Activated CD4-positive, alpha-beta T cell treated with anti-CD3 and anti-CD28 coated beads for 36 hours (primary cell): ENCODE data around the gene TPPP3. TPM values are rescaled to one million over a fixed set of nuclear protein-coding genes. Genes with fewer than 3 reads are reported as not detected.
A peak's percentile ranks its signal among the peaks of the same experiment; 100 is the strongest.

Experiments used
- ATAC-seq: fragments of 200-7000 bp; cut with Tn5 transposase; one replicate; pipeline ENCODE4 v1.10.0; 2021; ENCODE audit warnings: mild to moderate bottlenecking, moderate library complexity
- CTCF ChIA-PET: fragments of 350-600 bp; sonication (Branson Sonifier 250); formaldehyde crosslinking; loops from one replicate; lab custom pipeline; 2021; ENCODE audit warnings: antibody characterized with exemption; lab: Charles Lee
- POLR2A ChIA-PET: fragments of 350-600 bp; sonication (Branson Sonifier 250); formaldehyde crosslinking; loops from one replicate; lab custom pipeline; 2021; ENCODE audit warnings: antibody characterized with exemption, inconsistent platforms; lab: Charles Lee
- DNase-seq: peaks from one replicate; pipeline ENCODE4 v3.0.0-alpha.2; 2020
- H3K27ac Mint-ChIP-seq: one replicate; pipeline ENCODE4 v1.8.0; 2021; ENCODE audit warnings: mixed read lengths
- H3K27me3 Mint-ChIP-seq: one replicate; pipeline ENCODE4 v1.8.0; 2021; ENCODE audit warnings: mixed read lengths
- H3K36me3 Mint-ChIP-seq: one replicate; pipeline ENCODE4 v1.8.0; 2021; ENCODE audit warnings: low read depth, mixed read lengths
- H3K4me1 Mint-ChIP-seq: one replicate; pipeline ENCODE4 v1.8.0; 2021; ENCODE audit warnings: mixed read lengths
- H3K4me3 Mint-ChIP-seq: one replicate; pipeline ENCODE4 v1.8.0; 2021; ENCODE audit warnings: mild to moderate bottlenecking, moderate library complexity, mixed read lengths
- H3K9me3 Mint-ChIP-seq: one replicate; pipeline ENCODE4 v1.8.0; 2021; ENCODE audit warnings: low read depth, mixed read lengths
- intact Hi-C, 2 experiments: fragments of 100-400 bp; cut with DNase I in 1 of 2; cut with micrococcal nuclease in 1 of 2; formaldehyde crosslinking; loops; one replicate each; pipeline versions ENCODE4 v1.14.2 to v1.15.1; 2022 to 2024; cut with DNase I, micrococcal nuclease
- total RNA-seq, 2 experiments: library from RNA; stranded (reverse); gene quantifications; one replicate each; pipeline ENCODE4 v1.2.3, GENCODE V29; 2021

TPPP3 gene
- total RNA-seq, 2 experiments from 2014 or later = not detected

DNA sequence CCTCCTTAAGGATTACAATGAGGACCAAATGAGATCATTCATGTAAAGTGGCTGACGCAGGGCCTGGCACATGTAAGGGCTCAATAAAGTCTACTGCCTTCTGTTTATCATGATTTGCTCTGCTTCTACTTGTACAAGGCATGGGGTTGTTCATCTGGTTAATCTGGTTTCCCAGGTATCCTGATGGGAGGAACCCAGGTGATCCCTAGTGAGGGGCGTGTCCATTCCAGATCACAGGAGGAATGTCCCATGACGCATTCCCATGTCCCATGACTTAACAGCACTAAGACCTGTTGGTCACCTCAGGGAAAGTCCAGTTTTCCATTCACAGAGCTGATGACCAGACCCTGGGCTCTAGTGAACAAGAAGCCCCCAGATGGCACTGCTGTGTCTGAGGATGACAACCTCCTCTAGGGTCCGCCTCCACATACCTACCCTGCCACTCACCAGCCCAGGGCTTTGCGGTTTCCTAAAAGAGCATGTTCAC, 11.5 kb upstream of the TPPP3 start:
- ATAC-seq = no peak
- Mint-ChIP-seq H3K4me1 (no peaks in the 10 kb centered on the region), H3K27ac (no peak overlapping the region), H3K9me3 (no peaks in the 10 kb centered on the region), H3K4me3 (no peak overlapping the region), H3K36me3 (no peaks in the 10 kb centered on the region), H3K27me3 (peaks cover 13% of the 10 kb centered on the region)
- no peak for DNase-seq
- ChIA-PET POLR2A (no interaction called here), CTCF (interaction anchor here (1.0 to 1.6 kb wide), 2 partner anchors 23 to 157 kb away, joined by 3 to 4 read pairs; no protein-coding TSS in a partner anchor)
- intact Hi-C loops = no loop called here

DNA sequence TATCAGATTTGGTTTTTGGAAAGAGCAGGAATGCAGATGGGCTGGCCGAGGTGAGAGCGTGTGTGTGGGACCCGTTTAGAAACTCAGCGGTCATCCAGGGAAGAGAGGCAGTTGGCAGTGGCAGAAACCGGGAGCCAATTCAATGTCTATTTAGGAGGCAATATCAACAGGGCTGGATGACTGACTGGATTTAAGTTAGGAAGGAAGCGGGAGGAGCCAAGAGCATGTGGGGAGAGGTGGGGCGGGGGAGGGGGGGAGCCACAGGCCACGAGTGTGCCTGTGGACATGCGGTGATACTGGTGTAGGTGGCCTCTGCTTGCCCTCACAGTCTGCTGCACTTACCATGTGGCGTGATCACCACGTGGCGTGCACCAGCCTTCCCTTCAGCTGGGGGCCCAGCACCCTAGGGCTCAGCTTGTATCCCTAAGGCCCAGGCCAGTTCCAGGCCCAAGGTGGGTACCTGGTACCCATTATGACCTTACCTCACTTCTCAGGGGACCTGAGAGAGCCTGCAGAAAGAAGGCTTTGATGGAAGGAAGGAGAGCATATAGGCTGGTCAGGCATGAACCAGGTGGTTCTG, 10.8 kb upstream of the TPPP3 start:
- Mint-ChIP-seq H3K36me3 (no peaks in the 10 kb centered on the region), H3K4me1 (no peaks in the 10 kb centered on the region), H3K27me3 (peaks cover 13% of the 10 kb centered on the region), H3K9me3 (no peaks in the 10 kb centered on the region), H3K4me3 (no peak overlapping the region), H3K27ac (no peak overlapping the region)
- ATAC-seq (no peak), DNase-seq (no peak)
- ChIA-PET POLR2A (no interaction called here), CTCF (interaction anchor here (1.6 kb wide), 1 partner anchor 24 kb away, joined by 4 read pairs; no protein-coding TSS in a partner anchor)
- intact Hi-C loops = no loop called here

DNA sequence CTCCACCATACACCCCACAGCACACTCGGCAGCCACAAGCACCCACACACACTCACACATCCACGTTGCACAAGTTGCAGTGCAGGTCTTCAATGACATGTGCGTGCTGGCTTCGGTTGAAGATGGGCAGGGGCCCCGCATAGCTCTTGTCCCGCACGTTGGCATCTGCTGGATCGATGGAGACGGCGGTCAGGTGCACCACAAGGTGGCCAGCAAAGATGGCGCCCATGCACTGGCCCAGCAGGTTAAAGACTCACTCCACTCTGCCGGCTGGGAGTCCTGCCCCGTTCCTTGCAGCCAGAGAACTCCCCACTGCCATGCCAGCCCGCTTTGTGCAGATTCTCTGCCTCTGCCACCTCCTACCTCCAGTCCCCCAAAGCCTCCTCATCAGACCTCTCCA, 7.6 kb upstream of the TPPP3 start:
- no peak overlapping the region for H3K4me3 Mint-ChIP-seq
- no peaks in the 10 kb centered on the region for H3K4me1 Mint-ChIP-seq
- CTCF ChIA-PET = interaction anchor here (0.6 to 2.1 kb wide), 6 partner anchors 19 to 414 kb away, joined by 4 to 7 read pairs (median 4); no protein-coding TSS in a partner anchor
- no peaks in the 10 kb centered on the region for H3K9me3 Mint-ChIP-seq
- DNase-seq (no peak), ATAC-seq (no peak)
- no peaks in the 10 kb centered on the region for H3K36me3 Mint-ChIP-seq
- H3K27ac Mint-ChIP-seq = no peak overlapping the region
- intact Hi-C loops = no loop called here
- POLR2A ChIA-PET = no interaction called here
- peaks cover 13% of the 10 kb centered on the region for H3K27me3 Mint-ChIP-seq

DNA sequence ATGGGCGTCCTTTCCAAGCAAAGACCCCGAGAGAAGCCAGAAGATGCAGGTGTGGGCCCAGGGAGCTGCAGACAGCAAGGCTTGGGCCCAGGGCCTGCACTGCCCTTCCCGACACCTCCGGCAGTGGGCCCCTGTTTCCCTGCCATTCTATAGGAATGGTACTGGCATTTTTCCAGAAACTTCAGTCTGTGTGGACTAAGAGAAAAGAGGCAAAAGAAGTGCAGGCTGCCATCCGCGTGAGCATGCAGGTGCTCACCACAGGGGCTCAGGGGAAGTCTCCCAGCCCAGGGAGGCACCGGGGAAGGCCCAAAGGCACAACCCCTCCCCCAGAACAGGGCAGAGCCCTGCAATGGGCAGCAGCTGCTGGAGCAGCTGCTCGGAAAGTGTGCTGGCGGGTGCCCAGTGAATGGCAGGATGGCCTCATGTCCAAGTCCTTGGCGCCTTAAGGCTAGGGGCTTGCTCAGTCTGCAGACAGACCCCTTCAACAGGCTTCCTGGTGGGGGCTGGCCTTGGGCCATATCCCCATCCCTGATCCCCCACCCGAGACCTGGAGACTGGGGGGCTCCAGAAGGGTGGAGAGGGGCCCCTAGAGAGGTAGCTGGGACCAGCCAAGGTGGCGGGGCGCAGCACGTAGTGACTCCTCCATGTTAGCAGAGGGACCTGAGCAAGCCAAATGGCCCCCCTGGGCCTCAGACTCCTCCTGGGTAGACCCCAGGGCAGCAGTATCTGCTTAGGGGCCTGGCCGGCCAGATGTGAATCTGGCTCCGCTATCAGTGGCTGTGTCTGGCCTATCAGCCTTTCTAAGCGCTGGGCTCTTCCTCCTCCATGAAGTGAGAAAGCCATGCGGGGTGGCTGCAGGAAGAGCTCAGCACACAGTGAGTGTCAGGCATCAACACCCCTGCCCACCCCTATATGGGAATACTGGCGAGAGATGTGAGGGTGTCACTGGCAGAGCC, 6.7 kb upstream of the TPPP3 start:
- H3K4me3 Mint-ChIP-seq = no peak overlapping the region
- H3K4me1 Mint-ChIP-seq = no peaks in the 10 kb centered on the region
- peaks cover 20% of the 10 kb centered on the region for H3K27me3 Mint-ChIP-seq
- H3K9me3 Mint-ChIP-seq = no peaks in the 10 kb centered on the region
- CTCF ChIA-PET = interaction anchor here (0.5 to 2.1 kb wide), 32 partner anchors 9 to 1261 kb away, joined by 3 to 21 read pairs (median 4); partner anchors contain the start of gene FHOD1
- H3K27ac Mint-ChIP-seq = no peak overlapping the region
- ATAC-seq (no peak), DNase-seq (no peak)
- H3K36me3 Mint-ChIP-seq = no peaks in the 10 kb centered on the region
- POLR2A ChIA-PET = interaction anchor here (0.6 kb wide), 1 partner anchor 9 kb away, joined by 3 read pairs; no protein-coding TSS in a partner anchor
- intact Hi-C loops = loop anchor here (1.0 to 5.0 kb wide), 5 partner anchors 51 to 140 kb away; partner anchors contain the start of gene PLEKHG4 (in 2 of the 2)

DNA sequence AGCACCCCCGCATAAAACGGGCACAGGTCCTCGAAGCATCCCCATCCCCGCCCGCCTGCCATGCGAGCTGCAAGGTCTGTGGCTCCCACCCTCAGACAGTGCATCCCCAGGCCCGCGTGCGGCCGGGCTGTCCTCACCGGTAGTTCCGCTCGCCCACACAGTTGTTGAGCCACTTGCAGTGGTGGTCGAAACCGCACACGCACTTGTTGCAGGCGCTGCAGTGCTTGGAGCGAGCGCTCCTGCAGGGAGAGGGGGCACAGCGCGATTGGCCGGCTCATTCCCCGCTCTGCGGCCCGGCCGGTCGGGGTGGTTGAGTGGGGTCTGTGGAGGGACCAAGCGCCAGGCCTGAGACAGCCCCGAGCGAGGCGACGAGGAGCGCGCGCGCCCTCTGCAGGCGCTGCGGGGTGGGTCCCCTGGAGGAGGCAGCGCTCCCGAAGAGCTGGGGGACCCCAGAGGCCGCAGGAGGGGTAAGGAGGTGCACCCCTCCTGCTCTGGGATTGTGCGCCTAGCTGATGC, 6.0 kb upstream of the TPPP3 start:
- no peaks in the 10 kb centered on the region for H3K36me3 Mint-ChIP-seq
- ChIA-PET CTCF (interaction anchor here (0.5 to 2.1 kb wide), 35 partner anchors 8 to 1262 kb away, joined by 3 to 21 read pairs (median 3); partner anchors contain the start of gene FHOD1), POLR2A (interaction anchor here (0.6 kb wide), 1 partner anchor 10 kb away, joined by 3 read pairs; no protein-coding TSS in a partner anchor)
- intact Hi-C loops = loop anchor here (1.0 to 5.0 kb wide), 5 partner anchors 50 to 139 kb away; partner anchors contain the start of gene PLEKHG4 (in 2 of the 2)
- ATAC-seq = peak; percentile 91
- peak; percentile 78 for DNase-seq
- no peak overlapping the region for H3K4me3 Mint-ChIP-seq
- no peak overlapping the region for H3K27ac Mint-ChIP-seq
- H3K4me1 Mint-ChIP-seq = peaks cover under 1% of the 10 kb centered on the region
- H3K27me3 Mint-ChIP-seq = peaks cover 21% of the 10 kb centered on the region
- H3K9me3 Mint-ChIP-seq = no peaks in the 10 kb centered on the region

DNA sequence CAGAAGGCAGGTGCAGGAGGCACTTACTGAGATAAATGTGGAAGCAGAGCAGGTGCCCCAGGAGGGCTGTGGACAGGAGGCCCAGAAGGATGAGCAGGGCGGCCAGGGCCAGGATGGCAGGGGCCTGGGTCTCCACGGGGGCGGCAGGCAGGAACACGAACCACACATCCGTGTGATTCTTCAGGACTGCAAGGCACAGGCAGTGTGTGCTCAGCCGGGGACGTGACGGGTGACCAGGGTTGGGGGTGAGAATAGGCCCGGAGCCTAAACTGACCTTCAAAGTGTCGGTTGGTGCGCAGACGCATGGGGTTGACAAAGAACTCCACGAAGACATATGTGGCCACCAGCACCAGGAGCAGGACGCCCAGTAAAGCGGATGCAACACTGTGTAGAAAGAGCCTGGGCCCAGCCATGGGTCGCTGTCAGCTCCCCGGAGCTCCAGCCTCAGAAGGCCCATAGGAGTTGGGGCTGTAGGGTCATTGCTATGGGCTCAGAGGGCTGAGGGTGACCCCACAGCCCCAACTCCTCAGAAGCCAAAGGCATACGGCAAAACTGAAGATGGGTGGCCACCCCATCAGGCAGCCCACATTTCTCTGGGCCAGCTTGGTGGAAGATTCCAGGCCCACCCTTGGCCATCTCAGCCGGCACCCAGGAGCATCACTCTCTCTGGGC, 5.4 kb upstream of the TPPP3 start:
- DNase-seq (no peak), ATAC-seq (no peak)
- CTCF ChIA-PET = interaction anchor here (0.5 to 1.5 kb wide), 14 partner anchors 14 to 470 kb away, joined by 3 to 21 read pairs (median 4); partner anchors contain the start of gene FHOD1
- no peak overlapping the region for H3K27ac Mint-ChIP-seq
- H3K9me3 Mint-ChIP-seq = no peaks in the 10 kb centered on the region
- H3K4me3 Mint-ChIP-seq = no peak overlapping the region
- H3K27me3 Mint-ChIP-seq = peaks cover 27% of the 10 kb centered on the region
- H3K4me1 Mint-ChIP-seq = peaks cover 7% of the 10 kb centered on the region
- POLR2A ChIA-PET = interaction anchor here (0.7 kb wide), 1 partner anchor 366 kb away, joined by 3 read pairs; no protein-coding TSS in a partner anchor
- intact Hi-C loops = loop anchor here (1.0 to 5.0 kb wide), 5 partner anchors 49 to 138 kb away; partner anchors contain the start of gene PLEKHG4 (in 2 of the 2)
- H3K36me3 Mint-ChIP-seq = no peaks in the 10 kb centered on the region

DNA sequence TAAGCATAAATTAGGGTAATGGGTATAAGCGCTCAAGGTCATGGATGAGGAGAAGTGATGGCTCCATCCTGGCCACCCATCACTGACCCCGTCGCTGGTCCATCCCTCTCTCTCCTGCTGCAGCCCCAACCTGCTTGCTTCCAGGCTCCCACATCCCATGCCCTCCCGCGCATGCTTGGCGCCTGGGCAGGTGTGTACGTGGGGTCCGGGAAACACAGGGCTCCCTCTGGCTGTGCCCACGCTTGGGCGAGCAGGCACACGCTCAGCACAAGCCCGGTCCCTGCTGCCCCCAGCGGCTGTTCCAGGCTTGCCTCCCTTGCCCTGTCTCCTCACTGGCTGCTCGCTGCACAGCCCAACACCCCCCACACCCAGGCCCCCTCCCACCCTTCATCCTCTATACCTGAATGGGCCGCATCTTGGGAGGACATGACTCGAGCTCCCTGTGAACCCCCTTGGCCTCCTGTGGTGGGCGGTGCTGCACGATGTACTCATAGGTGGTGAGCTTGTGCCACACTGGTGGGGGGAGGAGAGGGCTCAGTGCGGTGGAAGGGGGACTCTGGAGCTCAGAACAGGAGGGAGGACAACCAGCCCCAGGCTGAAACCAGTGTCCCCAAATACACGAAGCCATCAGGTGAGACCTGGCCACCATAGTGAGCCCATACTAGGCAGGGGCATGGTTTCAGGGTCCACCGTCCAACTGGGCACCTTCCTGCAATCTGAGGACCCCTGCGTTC, 4.7 kb upstream of the TPPP3 start:
- Mint-ChIP-seq H3K27me3 (peaks cover 25% of the 10 kb centered on the region), H3K9me3 (no peaks in the 10 kb centered on the region), H3K4me1 (peaks cover 9% of the 10 kb centered on the region), H3K36me3 (no peaks in the 10 kb centered on the region), H3K4me3 (no peak overlapping the region), H3K27ac (no peak overlapping the region)
- intact Hi-C loops = loop anchor here in 1 of 2 experiments (2.0 to 5.0 kb wide), 2 partner anchors 119 to 136 kb away; partner anchors contain the start of gene PLEKHG4
- CTCF ChIA-PET = interaction anchor here (0.6 to 1.4 kb wide), 5 partner anchors 25 to 174 kb away, joined by 3 read pairs; partner anchors contain the start of gene TMEM208
- DNase-seq (no peak), ATAC-seq (no peak)
- POLR2A ChIA-PET = interaction anchor here (0.7 kb wide), 1 partner anchor 365 kb away, joined by 3 read pairs; no protein-coding TSS in a partner anchor

DNA sequence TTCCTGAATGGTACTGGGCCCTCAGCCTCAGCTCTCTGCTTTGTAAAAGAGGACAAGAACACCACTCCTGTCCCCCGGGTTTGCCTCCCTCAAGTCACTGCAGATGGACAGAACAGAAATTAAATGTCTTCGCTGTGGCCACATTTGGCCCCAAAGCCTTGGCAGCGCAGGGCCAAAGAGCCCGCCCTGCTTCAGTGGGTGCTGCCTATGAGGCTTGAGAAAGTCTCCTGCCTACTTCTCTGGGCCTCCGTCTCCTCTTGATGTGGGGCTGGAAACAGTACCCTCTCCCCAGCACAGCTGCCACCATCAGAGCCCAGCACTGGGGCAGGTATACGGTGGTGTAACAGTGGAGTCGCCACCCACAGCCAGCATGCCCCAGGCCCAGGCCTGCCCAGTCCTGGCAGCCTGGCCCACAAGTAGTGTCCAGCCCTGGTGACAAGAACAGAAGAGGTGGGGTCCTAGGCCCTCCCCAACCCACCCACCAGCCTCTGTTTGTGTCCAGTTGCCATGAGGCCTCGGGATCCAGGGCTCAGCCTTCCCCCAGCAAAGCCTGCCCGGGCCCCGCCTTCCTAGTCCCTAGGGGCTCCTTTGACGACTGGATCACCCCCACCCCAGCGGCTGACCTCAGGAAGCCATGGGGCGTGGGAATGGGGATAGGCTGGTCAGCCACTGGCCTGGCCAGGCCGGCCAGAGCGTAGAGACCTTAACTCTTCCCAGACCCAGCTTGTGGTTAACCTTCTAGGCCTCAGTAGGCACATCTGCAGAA, 3.9 kb upstream of the TPPP3 start:
- Mint-ChIP-seq H3K4me3 (no peak overlapping the region), H3K4me1 (peaks cover 9% of the 10 kb centered on the region), H3K27me3 (peaks cover 30% of the 10 kb centered on the region), H3K9me3 (no peaks in the 10 kb centered on the region), H3K36me3 (no peaks in the 10 kb centered on the region), H3K27ac (no peak overlapping the region)
- CTCF ChIA-PET = interaction anchor here (0.6 to 1.4 kb wide), 2 partner anchors 71 to 170 kb away, joined by 3 read pairs; partner anchors contain the start of gene TMEM208
- intact Hi-C loops = loop anchor here in 1 of 2 experiments (5.0 kb wide), 1 partner anchor 135 kb away; no protein-coding TSS in a partner anchor
- POLR2A ChIA-PET = no interaction called here
- DNase-seq = no peak
- no peak for ATAC-seq
